GM12878 (cell line): Measurements from ENCODE around the gene RNU1-2.
"Not testable (repeated sequence)": the region's sequence is repeated elsewhere in the genome, so short reads cannot be mapped to it uniquely, and the experiment has no call there.

ENCODE experiments used
- CTCF ChIP-seq, 3 experiments: IDR thresholded peaks in 2 of 3; conservative IDR thresholded peaks in 1 of 3; 2 replicates each; pipeline ENCODE4 v1.5.1; 2011; ENCODE audit warnings: low read depth in 3 of 3, low read length in 3 of 3, mild to moderate bottlenecking in 3 of 3, control low read depth in 2 of 3, moderate library complexity in 2 of 3, inconsistent platforms in 1 of 3, mixed read lengths in 1 of 3; ENCODE audit not compliant: control insufficient read depth in 2 of 3, insufficient read depth in 1 of 3; ENCODE audit errors: extremely low read depth in 1 of 3
- FOXM1 ChIP-seq: IDR thresholded peaks from 2 replicates; pipeline ENCODE4 v1.6.1; 2012; ENCODE audit warnings: low read depth, mild to moderate bottlenecking, inconsistent platforms, low read length, moderate library complexity
- MTA3 ChIP-seq: IDR thresholded peaks from 2 replicates; pipeline ENCODE4 v1.6.1; 2012; ENCODE audit warnings: low read length, inconsistent platforms, borderline replicate concordance
- MXI1 ChIP-seq: fragments of 150-350 bp; IDR thresholded peaks from 2 replicates; pipeline ENCODE4 v1.6.1; 2011; ENCODE audit warnings: low read depth, mild to moderate bottlenecking, inconsistent platforms, low read length, improper control_type of control experiment
- PBX3 ChIP-seq: IDR thresholded peaks from 2 replicates; pipeline ENCODE4 v1.6.1; 2011; ENCODE audit warnings: mild to moderate bottlenecking, low read depth, low read length, moderate library complexity; ENCODE audit not compliant: insufficient replicate concordance
- POLR2A ChIP-seq: IDR thresholded peaks from 2 replicates; pipeline ENCODE4 v1.6.1; 2011; ENCODE audit warnings: low read depth, mild to moderate bottlenecking, low read length
- POLR2AphosphoS5 ChIP-seq: IDR thresholded peaks from 2 replicates; pipeline ENCODE4 v1.6.1; 2011; ENCODE audit warnings: mild to moderate bottlenecking, low read length, inconsistent platforms
- REST ChIP-seq: IDR thresholded peaks from 2 replicates; pipeline ENCODE4 v1.6.1; 2012; ENCODE audit warnings: mild to moderate bottlenecking, low read depth, low read length
- SREBF2 ChIP-seq: IDR thresholded peaks from 2 replicates; pipeline ENCODE4 v1.6.1; 2012; ENCODE audit warnings: mild to moderate bottlenecking, low read length
- TCF12 ChIP-seq: IDR thresholded peaks from 2 replicates; pipeline ENCODE4 v1.6.1; 2011; ENCODE audit warnings: low read depth, mild to moderate bottlenecking, low read length
- ZBTB40 ChIP-seq: fragments of 450-650 bp; IDR thresholded peaks from 2 replicates; pipeline ENCODE4 v1.6.1; 2016; ENCODE audit warnings: mild to moderate bottlenecking, moderate library complexity, borderline replicate concordance

- TF ChIP-seq FOXM1; TCF12; ZBTB40; POLR2A; SREBF2; POLR2AphosphoS5; REST; PBX3; CTCF (IDR thresholded peaks at IDR 0.05 in 2 of 3, conservative IDR thresholded peaks at IDR 0.05 in 1 of 3; ENCODE audit: control insufficient read depth in 2 of 3, extremely low read depth in 1 of 3, insufficient read depth in 1 of 3, low read depth in 3 of 3, low read length in 3 of 3); MTA3; MXI1: not testable (repeated sequence)
Observed at GRCh38 chr1:16916036-16916880, 20.5 kb downstream of the RNU1-2 start.
